Epidermal melanocyte (primary cell): Measurements from ENCODE around the gene ANAPC5.

Source experiments
- DNase-seq: peaks from one replicate; pipeline ENCODE4 v3.0.0; 2011; ENCODE audit warnings: low spot score; ENCODE audit not compliant: insufficient read length

Gene ANAPC5

DNA sequence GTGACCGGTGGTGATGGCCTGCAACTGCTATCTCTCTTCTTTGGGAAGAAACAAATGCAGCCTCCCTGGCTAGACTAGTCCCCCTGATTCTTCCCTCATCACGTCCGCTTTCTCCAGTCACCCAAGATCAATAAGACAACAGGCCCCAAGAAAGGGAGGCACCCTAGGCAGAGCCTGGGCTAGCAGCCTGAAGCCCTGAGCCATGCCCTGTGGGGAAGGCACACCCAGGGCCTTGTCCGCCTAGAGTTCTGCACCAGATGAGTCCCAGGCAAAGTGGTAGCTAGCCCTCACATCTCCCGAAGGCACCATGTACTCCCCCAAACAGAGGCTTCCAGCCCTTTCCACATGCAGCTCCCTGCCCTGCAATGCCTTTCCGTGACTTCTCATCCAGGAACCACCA is 90.8 kb downstream of the ANAPC5 start:
- DNase-seq, result no peak

DNA sequence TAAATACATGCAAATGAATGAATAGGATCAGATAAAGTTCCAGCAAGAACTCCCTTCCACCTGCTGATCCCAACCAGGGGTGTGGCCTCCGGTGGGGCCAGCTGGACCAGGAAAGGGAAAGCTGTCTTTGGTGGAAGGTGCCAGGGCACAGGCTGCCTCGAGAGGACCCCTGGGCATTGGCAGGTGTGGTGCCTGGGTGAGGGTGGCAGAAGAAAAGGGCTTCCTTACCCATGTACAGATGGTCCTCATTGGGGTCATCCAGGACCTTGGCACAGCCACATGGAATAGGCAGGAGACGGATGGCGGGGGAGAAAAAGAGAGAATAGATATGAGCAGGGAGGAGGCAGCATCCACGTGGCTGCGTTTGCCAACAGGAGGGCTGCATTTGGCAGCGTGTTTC is 92.1 kb downstream of the ANAPC5 start:
- DNase-seq, result no peak

DNA sequence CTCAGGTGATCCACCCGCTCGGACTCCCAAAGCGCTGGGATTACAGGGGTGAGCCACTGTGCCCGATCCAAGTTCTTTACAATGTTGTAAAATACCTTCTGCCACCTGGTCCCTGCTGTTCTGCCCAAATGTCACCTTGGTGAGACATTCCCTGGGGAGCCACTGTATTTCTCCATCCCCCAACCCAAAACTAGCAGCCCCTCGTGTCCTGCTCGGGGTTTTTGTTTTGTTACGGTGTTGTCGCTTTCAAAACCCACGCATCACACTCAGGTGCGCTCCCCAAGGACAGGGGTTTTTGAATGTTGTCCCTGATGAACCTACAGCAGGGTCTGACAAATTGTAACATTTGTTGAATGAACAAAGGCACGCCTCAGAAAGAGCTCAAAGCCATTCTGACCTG is 93.1 kb downstream of the ANAPC5 start:
- DNase-seq, result no peak
